ENCODE measurements around the gene SPATS1. TPM values are rescaled to one million over a fixed set of nuclear protein-coding genes. Genes with fewer than 3 reads are reported as not detected.
A peak's percentile ranks its signal among the peaks of the same experiment; 100 is the strongest.

Gene SPATS1, protein sequence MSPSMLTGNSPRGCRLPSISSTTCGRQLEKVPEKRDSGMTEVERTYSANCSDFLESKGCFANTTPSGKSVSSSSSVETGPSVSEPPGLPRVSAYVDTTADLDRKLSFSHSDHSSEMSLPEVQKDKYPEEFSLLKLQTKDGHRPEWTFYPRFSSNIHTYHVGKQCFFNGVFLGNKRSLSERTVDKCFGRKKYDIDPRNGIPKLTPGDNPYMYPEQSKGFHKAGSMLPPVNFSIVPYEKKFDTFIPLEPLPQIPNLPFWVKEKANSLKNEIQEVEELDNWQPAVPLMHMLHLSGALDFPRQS
- total RNA-seq, result not detected in 2 replicates
- long read RNA-seq, result 0 reads

DNA sequence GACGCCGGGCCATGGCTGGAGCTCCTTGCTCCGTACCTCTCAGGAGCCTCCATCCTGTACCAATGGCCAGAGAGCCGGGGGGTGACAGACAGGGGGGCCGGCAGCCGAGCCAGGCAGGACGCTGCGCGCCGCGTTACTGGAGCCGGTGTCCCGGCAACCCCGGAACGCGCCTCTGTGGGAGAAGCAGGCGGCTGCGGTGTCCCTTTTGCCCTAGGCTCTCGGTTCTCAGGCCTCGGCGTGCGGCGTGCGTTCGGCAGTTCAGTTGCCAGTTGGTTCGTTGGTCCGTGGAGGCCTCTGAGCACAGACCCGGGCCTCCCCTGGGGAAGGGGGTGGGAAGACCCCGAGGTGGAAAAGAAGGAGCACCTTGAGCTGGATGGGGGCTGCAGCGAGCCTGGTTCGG, at the start of gene SPATS1:
Gene SPATS1, plus strand, starts transcription at position 162 of the 400 bp plus-strand sequence. CDS start 446 bp downstream, outside the sequence.
- Mint-ChIP-seq H3K36me3 (ENCODE audit: insufficient read depth) (no peaks in the 10 kb centered on the region), H3K9me3 (ENCODE audit: low read depth) (no peaks in the 10 kb centered on the region), H3K4me3 (ENCODE audit: low read depth) (no peak within 1 kb of the TSS), H3K27ac (no peak within 1 kb of the TSS), H3K27me3 (peaks cover 37% of the 10 kb centered on the region), H3K4me1 (ENCODE audit: low read depth) (peaks cover 1% of the 10 kb centered on the region)
- DNase-seq (ENCODE audit: low spot score, unreplicated experiment), result peak; percentile 16
- TF ChIP-seq, protein P1, sequence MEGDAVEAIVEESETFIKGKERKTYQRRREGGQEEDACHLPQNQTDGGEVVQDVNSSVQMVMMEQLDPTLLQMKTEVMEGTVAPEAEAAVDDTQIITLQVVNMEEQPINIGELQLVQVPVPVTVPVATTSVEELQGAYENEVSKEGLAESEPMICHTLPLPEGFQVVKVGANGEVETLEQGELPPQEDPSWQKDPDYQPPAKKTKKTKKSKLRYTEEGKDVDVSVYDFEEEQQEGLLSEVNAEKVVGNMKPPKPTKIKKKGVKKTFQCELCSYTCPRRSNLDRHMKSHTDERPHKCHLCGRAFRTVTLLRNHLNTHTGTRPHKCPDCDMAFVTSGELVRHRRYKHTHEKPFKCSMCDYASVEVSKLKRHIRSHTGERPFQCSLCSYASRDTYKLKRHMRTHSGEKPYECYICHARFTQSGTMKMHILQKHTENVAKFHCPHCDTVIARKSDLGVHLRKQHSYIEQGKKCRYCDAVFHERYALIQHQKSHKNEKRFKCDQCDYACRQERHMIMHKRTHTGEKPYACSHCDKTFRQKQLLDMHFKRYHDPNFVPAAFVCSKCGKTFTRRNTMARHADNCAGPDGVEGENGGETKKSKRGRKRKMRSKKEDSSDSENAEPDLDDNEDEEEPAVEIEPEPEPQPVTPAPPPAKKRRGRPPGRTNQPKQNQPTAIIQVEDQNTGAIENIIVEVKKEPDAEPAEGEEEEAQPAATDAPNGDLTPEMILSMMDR (IDR thresholded peaks at IDR 0.05; ENCODE audit: unreplicated experiment), result no peak

DNA sequence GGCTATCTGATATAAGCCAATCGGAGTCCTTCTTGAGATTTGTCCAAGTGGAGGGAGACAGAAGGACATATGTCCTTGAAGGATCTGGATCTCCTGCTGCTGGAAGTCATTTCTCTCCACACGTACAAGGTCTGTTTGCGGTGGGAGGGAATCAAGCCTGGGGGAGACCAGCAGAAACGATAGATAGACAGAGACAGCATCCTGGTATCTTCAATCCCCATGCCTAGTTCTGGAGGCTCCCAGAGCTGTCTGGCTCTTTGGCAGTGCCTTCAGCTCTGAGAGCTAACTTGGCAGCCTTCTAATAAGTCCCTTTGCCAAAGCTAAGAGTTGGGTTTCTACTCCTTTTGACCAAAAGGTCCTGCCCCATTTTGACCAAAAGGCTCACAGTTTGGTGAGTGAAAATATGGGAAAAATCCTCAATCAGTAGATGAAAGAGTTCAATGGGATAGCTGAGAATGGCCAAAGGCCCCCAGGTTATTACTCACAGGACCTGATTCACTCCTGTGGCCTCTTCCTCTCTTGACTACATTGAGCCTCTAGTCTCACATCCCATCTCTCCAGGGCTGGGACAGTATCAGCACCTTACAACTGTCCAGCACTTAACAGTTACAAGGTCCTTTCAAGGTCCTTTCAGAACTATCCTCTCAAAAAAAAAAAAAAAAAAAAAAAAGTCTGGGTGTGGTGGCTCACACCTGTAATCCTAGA, 49.6 kb upstream of the SPATS1 start:
- Mint-ChIP-seq H3K27ac (no peak overlapping the region), H3K4me1 (ENCODE audit: low read depth) (peaks cover 1% of the 10 kb centered on the region), H3K36me3 (ENCODE audit: insufficient read depth) (no peaks in the 10 kb centered on the region), H3K4me3 (ENCODE audit: low read depth) (no peak overlapping the region), H3K27me3 (peaks cover 80% of the 10 kb centered on the region), H3K9me3 (ENCODE audit: low read depth) (no peaks in the 10 kb centered on the region)
- TF ChIP-seq, protein P1 (IDR thresholded peaks at IDR 0.05; ENCODE audit: unreplicated experiment), result no peak
- no peak for DNase-seq (ENCODE audit: low spot score, unreplicated experiment)

DNA sequence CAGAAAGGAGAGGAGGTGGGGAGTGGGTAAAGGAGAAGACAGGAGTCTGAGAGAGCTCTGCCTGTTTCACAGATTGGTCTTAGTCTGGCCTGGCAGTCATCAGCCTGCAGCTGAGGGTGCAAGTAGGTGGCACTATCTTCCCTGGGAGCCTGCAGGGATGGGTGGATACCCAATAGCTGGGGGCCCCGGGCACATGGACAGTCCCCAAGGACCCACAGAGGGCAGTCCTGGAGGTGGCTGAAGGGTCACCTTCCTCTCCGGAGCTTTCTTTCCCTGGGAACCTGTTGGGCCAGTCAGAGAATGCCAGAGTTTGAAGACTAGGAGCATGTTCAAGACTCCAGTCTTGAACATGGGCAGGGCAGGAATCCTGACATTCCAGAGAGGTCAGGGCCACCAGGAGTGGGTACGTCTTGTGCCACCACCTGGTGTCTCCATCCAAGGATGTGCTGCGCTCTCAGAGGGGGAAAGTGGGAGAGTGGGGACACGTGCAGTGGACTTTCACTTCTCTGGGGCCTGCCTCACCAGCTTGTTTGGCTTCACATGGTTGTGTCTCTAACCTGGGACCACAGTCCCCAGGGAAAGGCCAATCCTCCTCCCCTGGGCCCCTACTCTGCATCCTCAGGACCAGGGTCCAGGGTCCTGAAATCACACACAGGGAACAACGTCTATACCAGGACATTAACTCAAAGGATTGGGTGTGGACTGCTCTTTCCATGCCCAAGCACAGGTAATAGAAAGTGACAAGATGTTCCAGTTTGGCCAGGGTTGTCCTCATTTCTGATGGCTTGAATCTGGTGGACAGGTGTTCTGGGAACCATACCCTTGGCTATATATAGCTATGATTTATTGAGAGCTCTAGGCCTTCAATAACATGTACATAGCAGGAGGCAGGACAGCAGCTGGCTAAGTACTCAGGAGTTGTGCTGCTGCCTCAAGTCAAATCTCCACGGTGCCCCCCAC, 47.3 kb upstream of the SPATS1 start:
- TF ChIP-seq, protein P1 (IDR thresholded peaks at IDR 0.05; ENCODE audit: unreplicated experiment), result no peak
- Mint-ChIP-seq H3K4me3 (ENCODE audit: low read depth) (no peak overlapping the region), H3K27me3 (peaks cover 77% of the 10 kb centered on the region), H3K9me3 (ENCODE audit: low read depth) (no peaks in the 10 kb centered on the region), H3K36me3 (ENCODE audit: insufficient read depth) (peaks cover 6% of the 10 kb centered on the region), H3K4me1 (ENCODE audit: low read depth) (peaks cover 2% of the 10 kb centered on the region), H3K27ac (no peak overlapping the region)
- DNase-seq (ENCODE audit: low spot score, unreplicated experiment), result no peak

DNA sequence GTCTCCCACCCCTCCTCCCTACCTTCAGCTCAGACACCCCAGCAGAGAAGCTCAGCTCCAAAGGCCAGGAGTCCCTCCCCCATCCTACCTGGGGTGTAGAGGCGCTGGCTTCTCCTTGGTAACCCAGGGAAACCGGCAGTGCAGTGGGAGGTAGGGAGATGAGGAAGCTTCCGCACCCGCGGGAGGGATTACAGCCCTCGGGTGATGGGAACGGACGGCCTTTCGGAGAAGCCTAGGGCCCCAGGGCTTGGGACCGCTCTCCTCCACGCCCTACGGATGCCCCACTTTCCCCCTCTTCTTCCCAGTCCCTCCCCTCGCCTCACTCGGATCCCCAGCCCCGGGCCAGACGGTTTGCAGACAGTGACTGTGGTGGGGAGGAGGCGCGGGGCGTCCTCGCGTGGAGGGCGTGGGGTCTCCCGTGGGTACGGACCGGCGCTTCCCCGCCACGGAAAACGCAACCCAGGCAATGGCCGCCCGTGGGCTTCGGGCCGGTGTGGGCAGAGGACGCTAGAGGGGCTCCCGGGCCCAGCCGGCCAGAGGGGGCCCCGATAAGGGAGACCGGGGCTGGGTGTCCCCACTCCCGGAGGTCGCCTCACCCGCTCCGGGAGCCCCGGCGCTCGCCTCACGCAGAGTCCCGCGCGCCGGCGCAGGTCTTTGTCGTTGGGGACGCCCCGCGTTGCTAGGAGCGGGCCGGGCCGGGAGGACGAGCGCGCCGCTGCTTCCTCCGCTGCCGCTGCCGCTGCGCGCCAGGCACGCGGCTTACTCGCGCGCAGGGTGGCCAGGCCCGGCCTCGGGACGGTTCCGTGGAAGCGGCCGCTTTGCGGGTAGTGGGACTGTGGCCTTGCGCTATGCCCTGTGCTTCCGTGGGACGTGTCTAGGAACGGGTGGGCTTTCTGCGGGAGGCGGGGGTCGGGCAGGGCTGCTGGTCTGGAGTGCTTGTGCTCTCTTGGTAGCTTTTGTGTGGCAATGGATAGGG, 45.1 kb upstream of the SPATS1 start:
- TF ChIP-seq, protein P1 (IDR thresholded peaks at IDR 0.05; ENCODE audit: unreplicated experiment), result no peak
- DNase-seq (ENCODE audit: low spot score, unreplicated experiment), result peak; percentile 41
- Mint-ChIP-seq H3K9me3 (ENCODE audit: low read depth) (no peaks in the 10 kb centered on the region), H3K27ac (peak overlapping the region; percentile 85), H3K4me3 (ENCODE audit: low read depth) (peak overlapping the region; percentile 66), H3K36me3 (ENCODE audit: insufficient read depth) (peaks cover 12% of the 10 kb centered on the region), H3K27me3 (peaks cover 56% of the 10 kb centered on the region), H3K4me1 (ENCODE audit: low read depth) (peaks cover 2% of the 10 kb centered on the region)
